Activated CD4-positive, alpha-beta T cell treated with anti-CD3 and anti-CD28 coated beads, Interleukin-2, Interleukin-4, amounts not matched to agents 100 ng/mL and 50 ng/mL, durations not matched to agents 16 hours and 8 hours (primary cell): ENCODE data around the gene DHRS13.

Experiments
- DNase-seq: peaks from one replicate; pipeline ENCODE4 v3.0.0-alpha.2; 2020; ENCODE audit warnings: low spot score

The DHRS13 gene

GRCh38 chr17:28858801-28859355, 44.0 kb downstream of the DHRS13 start:
- DNase-seq: no peak

DNA sequence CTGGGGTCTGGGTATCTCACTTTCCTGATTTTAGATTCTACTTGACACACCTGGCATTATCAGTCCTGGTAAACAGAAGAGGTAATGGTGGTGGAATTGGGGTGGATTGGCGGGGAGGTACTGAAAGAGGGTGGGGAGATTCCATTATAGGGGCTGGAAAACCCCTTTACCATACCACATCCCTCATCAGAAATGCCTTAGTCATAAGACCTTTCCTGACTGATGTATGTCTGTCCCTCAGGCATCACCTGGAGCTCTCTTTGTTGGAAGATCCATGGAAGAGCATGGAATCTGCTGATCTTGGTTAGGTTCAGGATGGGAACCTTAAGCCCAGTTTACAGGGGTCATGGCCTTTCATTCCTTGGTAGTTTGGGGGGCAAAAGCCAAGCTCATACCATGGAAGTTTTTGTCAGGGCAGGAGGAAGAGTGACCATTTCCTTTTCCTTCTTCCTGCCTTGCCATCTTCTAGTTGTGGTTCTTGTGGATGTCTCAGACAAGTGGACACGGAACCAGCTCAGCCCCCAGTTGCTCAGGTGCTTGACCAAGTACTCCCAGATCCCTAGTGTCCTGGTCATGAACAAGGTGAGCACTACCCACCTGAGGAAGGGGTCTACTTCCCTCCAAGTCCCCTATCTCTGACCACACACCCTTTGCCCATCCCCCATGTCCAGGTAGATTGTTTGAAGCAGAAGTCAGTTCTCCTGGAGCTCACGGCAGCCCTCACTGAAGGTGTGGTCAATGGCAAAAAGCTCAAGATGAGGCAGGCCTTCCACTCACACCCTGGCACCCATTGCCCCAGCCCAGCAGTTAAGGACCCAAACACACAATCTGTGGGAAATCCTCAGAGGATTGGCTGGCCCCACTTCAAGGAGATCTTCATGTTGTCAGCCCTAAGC, 44.7 kb downstream of the DHRS13 start:
- DNase-seq: no peak

DNA sequence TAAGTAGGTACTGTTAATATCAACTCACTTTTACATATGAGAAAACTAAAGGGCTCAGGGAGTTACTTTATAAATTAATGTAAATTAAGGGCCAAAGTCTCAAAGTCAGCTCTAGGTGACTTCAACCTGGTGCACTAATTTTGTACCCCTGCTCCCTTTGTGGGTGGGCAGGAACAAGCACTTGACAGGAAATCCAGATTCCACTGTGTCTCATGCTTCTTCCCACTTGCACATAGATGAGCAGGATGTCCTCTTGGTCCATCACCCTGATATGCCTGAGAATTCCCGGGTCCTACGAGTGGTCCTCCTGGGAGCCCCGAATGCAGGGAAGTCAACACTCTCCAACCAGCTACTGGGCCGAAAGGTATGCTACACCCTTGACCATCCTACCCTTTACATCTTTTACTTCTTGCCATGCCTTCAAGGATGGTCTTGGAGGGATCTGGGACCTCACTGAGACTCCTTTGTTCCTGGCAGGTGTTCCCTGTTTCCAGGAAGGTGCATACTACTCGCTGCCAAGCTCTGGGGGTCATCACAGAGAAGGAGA, 46.8 kb downstream of the DHRS13 start:
- no peak for DNase-seq

- no peak for DNase-seq
Measured at GRCh38 chr17:28855336-28855679, 47.6 kb downstream of the DHRS13 start.

- peak; percentile 89 for DNase-seq
Measured at GRCh38 chr17:28854457-28855335, 48.2 kb downstream of the DHRS13 start, which contains the start of gene ERAL1. TSS of gene ERAL1 (plus strand) at chr17:28855016. CDS start at chr17:28855035, 19 bp downstream.

- DNase-seq: no peak
Measured at GRCh38 chr17:28853295-28853694, 49.6 kb downstream of the DHRS13 start.

- DNase-seq: no peak
Measured at GRCh38 chr17:28849281-28849680, 53.6 kb downstream of the DHRS13 start.

GRCh38 chr17:28848667-28849066, 54.2 kb downstream of the DHRS13 start:
- DNase-seq: peak; percentile 40
